Measurements from ENCODE around the gene PSMD2.

DNA sequence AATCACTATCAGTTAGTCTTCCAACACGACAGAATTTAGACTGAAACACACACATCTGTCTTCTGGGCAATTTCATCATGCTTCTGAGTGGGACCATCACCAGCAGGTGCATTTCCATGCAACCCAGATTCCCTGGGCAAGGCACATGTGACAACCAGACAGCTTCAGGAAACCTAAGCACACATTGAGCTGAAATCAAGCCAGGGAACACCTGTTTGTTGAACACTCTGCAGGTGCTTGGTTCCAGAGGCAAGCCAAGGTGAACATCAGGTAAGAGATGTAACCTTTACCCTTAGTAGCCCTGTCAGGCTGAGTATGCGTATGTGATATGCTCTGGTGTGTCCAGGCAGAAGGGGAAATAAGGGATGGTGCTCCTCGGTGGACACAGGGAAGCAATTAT is 3.3 kb upstream of the PSMD2 start:
- TF ChIP-seq EP300 (IDR thresholded peaks at IDR 0.05) (no peak), POLR2A (IDR thresholded peaks at IDR 0.05) (no peak), POLR2AphosphoS5 (IDR thresholded peaks at IDR 0.05) (no peak)
- TF ChIP-seq, protein P1, sequence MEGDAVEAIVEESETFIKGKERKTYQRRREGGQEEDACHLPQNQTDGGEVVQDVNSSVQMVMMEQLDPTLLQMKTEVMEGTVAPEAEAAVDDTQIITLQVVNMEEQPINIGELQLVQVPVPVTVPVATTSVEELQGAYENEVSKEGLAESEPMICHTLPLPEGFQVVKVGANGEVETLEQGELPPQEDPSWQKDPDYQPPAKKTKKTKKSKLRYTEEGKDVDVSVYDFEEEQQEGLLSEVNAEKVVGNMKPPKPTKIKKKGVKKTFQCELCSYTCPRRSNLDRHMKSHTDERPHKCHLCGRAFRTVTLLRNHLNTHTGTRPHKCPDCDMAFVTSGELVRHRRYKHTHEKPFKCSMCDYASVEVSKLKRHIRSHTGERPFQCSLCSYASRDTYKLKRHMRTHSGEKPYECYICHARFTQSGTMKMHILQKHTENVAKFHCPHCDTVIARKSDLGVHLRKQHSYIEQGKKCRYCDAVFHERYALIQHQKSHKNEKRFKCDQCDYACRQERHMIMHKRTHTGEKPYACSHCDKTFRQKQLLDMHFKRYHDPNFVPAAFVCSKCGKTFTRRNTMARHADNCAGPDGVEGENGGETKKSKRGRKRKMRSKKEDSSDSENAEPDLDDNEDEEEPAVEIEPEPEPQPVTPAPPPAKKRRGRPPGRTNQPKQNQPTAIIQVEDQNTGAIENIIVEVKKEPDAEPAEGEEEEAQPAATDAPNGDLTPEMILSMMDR (IDR thresholded peaks at IDR 0.05) = no peak

Measured in stomach (tissue), 4 donors.